HG03469 (cell line): Measurements from ENCODE around the gene GFPT2.
"Not testable (repeated sequence)": the region's sequence is repeated elsewhere in the genome, so short reads cannot be mapped to it uniquely, and the experiment has no call there.

ENCODE experiments used
- ATAC-seq: cut with Tn5 transposase; IDR thresholded peaks from one replicate; pipeline ENCODE4 v1.9.1; 2021; ENCODE audit warnings: mild to moderate bottlenecking, moderate library complexity, moderate number of reproducible peaks; ENCODE audit not compliant: unreplicated experiment

Gene GFPT2

DNA sequence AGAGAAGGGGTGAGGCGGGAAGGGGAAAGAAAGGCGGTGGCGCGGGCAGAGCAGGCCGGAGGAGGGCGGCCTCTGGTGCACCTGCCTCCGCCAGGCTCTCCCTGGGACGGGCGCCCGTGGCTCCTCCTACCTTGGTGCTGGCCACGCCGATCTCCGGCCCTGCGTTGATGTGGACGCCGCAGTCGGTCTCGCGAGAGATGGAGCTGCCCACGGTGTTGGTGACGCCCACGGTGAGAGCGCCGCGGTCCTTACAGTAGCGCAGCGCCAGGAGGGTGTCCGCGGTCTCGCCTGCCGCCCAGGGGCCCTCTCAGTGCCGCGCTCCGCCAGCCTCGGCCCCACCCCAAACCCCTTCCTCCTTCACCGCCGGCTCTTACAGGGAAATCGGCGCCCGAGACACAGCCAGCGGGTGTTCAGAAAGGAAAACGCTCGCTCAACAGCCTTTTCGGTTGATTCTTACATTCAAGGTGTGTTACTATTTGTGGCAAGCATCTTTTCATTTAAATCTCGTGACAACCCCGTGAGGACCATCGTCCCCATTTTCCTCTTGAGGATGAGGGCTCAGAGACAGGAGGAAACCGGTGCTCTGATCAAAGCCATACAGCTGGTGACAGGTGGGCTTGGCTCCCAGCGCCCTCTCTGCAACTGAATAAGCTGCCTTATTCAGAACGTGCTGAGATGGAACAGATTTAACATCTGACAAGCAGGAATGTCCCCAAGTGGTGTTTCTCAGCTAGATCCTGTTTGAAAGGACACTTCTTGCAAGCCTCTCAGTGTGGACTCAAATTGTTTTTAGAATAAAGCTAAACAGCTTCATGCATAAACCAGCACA is 39.2 kb downstream of the GFPT2 start:
- ATAC-seq = peak; percentile 58

DNA sequence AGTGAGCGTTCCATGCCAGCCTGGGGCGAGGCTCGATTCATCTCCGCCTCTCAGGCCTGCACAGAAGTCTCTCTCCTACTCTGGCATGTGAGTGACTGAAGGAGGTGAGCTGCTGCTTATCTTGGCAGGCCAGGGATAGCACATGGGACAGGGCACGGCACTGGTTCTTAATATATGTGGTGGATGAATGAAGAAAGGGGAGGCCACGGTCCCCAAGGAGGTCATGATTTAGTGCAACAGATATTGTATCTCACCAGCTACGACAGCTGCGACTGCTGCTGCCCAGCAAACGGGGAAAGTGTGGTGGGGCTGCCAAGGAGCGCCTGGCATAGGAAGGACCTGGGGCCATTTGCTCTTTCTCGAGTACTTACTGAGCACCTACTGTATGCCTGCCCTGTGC is 41.9 kb downstream of the GFPT2 start:
- ATAC-seq = no peak

GRCh38 chr5:180306796-180307195 is 46.3 kb downstream of the GFPT2 start:
- no peak for ATAC-seq

GRCh38 chr5:180305481-180305880 is 47.7 kb downstream of the GFPT2 start:
- ATAC-seq = no peak

DNA sequence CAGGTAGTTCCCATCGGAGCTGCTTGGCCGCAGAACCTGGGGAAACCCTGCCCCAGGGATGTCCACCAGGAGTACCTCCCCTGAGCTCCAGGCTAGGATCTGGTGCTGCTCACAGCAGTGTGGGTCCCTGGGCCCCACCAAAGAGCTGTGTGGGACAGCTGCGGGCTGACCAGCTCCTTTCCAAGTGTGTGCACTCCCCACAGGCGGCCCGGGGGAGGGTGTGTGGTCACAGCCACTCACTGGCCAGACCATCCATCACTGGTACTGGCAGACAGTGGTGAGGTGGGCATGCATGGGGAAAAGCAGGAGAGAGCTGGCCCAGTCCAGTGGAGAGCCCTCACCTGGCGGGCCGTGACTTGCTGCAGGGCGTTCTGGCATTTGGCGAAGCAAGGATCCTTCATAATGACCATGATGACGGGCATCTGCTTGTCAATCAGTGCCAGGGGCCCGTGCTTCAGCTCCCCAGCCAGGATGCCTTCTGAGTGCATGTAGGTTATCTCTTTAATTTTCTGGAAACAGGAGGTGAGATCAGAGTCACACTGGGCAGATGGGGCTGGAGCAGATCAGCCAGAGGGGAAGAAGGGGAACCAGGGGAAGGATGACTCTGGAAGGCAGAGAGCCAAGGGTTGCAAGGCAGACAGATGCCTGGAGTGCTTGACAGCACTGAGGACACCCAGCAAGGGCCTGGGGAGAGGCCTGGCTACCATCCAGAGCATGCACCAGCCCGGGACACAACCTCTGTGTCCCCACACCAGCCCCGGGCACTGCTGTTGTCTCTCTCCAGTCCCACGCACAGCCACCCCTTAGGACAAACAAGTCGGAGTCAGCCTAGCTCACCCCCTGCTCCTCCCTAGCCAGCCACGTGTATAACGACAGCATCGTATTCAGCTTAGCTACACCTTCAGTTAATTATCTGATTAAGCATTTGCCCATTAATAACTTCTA is 48.4 kb downstream of the GFPT2 start:
- no peak for ATAC-seq

DNA sequence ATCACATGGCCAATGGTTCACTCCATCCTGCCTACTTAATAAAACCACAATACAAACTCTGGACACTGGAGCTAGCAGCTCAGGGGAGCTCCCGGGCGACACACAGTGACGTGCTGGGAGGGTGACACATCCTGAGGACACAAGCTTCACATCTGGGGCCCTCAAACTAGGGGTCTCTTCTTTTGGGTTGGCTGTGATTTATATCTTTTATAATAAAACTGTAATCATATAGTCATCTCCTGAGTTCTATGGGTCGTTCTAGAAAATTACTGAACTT is 49.2 kb downstream of the GFPT2 start:
- no peak for ATAC-seq

DNA sequence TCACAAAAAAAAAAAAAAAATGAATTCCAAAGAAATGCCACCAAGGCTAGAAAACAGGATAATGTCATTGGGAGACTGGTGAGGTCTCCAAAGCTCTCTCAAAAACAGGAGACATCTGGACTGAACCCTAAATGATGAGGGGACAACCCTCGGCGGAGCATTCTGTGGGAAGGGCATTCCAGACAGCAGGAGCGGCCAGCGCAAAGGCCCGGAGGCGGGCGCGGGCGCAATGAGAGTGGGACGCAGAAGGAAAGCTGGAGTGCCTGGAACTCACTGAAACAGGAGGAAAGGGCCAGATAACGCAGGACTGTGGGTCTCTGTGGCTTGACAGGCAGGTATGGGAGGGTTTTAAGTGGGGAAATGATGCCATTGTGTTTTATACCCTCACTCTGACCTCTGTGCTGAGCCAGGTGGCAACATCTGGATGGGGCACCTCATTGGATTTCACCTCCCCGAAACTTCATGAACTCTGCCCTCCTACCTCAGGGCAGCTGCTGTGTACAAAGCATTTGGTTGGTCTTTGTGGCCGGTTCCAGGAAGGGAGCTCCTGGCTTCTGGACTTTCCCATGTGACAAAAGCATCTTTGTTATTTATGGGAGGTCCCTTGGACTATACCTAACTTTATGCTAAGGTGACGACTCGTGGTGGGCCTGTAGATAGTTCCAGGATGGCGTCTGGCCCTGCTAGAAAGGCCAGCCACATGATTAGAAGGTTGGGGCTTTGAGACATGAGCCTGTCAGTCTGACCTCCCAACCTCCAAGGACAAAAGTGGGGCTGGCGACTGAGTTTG is 49.7 kb downstream of the GFPT2 start:
- ATAC-seq = no peak

DNA sequence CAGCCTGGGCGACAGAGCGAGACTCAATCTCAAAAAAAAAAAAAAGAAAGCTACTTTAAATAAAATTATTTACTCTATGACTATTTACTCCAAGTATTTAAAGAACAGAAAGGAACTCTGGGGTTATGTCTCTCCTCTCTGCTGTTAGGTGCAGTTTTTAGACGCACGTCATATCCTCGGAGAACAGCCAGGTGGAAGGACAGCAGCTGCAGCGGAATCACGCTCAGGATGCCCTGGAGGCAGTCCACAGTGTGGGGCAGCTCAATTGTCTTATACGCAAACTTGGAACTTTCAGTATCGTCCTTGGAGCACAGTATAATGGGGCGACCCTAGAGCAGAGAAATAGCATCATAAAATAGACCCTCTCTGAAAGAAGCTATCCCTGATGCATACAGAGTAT is 50.9 kb downstream of the GFPT2 start:
- ATAC-seq = no peak

DNA sequence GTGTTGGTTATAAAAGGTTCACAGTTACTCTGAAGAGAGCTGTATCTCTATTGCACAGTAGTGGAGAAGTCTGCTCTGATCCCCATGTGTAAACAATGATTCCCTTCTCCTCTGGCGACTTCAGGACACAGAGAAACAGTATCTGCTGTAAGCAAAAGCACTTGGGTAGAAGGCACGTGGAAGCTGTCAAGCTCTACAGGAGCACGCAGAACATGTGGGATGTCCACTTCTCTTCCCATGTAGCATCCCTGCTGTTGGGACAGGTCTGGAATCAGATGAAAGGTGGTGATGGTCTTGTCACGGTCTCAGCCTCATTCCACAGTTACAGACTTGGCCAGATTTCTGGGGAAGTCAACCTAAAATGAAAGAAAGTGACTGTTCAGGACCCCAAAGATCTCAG is 51.9 kb downstream of the GFPT2 start:
- ATAC-seq = no peak

- no peak for ATAC-seq
Measured at GRCh38 chr5:180299526-180299925, 53.6 kb downstream of the GFPT2 start.

- ATAC-seq = not testable (repeated sequence)
Measured at GRCh38 chr5:180299014-180299413, 54.1 kb downstream of the GFPT2 start.

- no peak for ATAC-seq
Measured at GRCh38 chr5:180297587-180298282, 55.4 kb downstream of the GFPT2 start.

DNA sequence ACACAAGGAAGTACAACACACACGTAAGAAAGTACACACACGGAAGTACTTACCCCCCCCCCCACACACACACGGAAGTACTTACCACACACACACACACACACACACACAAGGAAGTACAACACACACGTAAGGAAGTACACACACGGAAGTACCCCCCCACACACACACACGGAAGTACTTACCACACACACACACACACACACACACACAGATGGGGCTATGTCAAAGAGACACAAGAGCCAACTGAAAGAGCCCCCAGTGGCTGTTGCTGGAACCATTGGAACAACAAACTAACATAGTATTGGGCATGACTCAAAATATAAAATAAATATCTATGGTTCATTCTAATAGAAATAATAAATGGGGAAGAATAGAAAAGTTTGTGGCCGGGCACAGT is 56.4 kb downstream of the GFPT2 start:
- no peak for ATAC-seq

DNA sequence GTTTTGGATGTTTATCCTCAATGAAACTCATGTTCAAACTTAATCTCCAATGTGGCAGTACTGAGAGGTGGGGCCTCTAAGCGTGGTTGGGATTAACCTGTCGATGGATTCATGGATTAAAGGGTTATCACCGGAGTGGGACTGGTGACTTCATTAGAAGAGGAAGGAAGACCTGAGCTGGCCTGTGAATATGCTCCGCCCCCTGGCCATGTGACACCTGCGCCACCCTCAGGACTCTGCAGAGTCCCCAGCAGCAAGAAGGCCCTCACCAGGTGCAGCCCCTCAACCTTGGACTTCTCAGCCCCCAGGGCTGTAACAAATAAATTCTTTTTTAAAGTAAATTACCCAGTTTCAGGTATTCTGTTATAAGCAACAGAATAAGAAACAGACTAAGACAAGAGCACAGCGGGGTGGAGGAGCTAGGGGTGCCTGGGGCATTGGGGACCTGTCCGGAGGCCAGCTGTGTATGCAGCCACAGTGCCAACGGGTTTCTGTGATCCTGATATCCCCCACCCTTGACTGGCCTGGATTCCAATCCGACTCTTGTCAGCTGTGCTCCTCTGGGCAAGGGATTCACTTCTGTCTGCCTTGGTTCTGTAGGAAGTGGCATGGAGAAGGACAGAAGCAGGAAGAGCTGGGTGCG is 58.1 kb downstream of the GFPT2 start:
- no peak for ATAC-seq

DNA sequence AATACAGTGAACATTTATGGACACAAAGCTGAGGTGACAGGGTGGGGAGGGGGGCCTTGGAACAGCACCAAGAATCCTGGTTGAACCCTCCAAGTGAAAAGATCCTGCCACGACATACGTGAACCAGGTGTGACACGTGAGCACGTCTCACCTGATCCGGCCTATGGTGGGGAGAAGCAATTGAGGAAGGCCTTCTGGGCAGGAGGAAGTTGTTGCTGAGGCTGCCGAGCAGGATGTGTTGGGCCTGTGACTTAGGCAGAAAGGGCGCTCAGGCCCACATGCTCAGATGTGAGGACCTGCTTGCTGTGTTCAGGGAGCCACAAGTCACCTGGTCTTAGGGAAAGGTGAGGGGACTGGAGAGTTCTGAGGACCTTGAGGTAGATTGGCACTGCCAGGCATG is 58.7 kb downstream of the GFPT2 start:
- no peak for ATAC-seq

GRCh38 chr5:180291943-180292831 is 60.9 kb downstream of the GFPT2 start, which contains the start of gene MAPK9:
TSS of gene MAPK9 (minus strand) at chr5:180292083. CDS start at chr5:180280561, 11,522 bp downstream.
- ATAC-seq = peak; percentile 77

- peak; percentile 24 for ATAC-seq
Measured at GRCh38 chr5:180291234-180291940, 61.7 kb downstream of the GFPT2 start.

DNA sequence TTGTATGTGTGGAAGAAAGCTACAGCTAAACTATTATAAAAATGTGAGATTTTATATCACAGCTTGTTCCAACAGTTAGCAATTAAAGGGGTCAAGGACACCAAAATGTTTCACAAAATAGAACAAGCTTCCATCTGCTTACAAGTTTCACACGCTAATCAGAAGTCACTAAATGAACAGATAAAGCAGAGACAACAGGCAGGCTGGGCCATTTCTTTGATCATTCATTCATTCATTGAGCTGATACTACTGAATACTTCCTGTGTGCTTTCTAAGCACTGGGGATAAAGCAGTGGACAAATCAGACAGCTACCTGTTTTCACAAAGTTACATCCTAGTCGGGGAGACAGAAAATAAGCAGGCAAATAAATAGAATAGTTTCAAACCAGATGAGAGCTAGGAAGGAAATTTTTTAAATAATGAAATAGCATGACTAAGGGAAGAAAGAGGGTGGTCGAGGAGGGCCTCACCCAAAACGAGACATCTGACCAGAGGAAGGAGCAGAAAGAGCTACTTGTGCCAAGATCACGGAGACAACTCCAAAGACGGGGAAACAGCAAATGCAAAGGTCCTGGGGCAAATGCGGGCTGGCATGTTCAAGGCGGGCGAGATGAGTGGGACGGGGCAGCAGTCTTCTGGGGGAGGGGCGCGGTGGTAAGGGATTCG is 62.4 kb downstream of the GFPT2 start:
- no peak for ATAC-seq
